ENCODE measurements around the gene BACE2.

GRCh38 chr21:41247561-41248545 lies 79.9 kb downstream of the BACE2 start:
- TF ChIP-seq CTCF (IDR thresholded peaks at IDR 0.05), result no peak
- no peak for TF ChIP-seq POLR2A (IDR thresholded peaks at IDR 0.05)
